A673 (cell line): ENCODE measurements around the gene POU2F3.

Experiments used
- EZH2 ChIP-seq: fragments of 200-600 bp; sonication (generic); IDR thresholded peaks from 2 replicates; pipeline ENCODE4 v1.6.1; 2017; ENCODE audit warnings: borderline replicate concordance, low read depth, mild to moderate bottlenecking, mixed read lengths, antibody characterized with exemption, low read length; ENCODE audit not compliant: poor library complexity, severe bottlenecking
- TF ChIP-seq, protein P1 (sequence below): fragments of 300-800, 200-600 bp; sonication (generic); conservative IDR thresholded peaks from 2 replicates; pipeline ENCODE4 v1.5.1; 2017; ENCODE audit warnings: low read depth, mild to moderate bottlenecking, antibody characterized with exemption, low read length, moderate library complexity, mixed read lengths

DNA sequence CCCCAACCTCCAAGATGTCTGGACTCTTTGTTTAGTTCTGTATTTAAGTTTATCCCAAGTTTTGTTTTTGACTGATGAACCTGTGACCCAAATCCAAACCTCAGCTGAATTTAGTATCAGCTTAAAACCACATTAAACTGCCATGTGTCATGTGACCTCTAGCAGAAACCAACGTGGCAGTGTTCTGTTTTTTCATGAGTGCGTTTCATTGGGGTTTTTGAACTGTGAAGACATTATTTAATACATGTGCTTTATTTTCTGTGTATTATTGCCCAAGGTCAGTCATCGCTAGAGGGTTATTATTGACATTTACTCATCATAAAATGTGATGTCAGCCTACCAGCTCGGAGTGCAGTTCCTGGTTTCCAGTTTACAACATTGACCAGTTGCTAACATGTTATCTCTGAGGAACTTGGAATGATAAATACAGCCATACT lies 86.9 kb downstream of the POU2F3 start:
- TF ChIP-seq, protein P1, sequence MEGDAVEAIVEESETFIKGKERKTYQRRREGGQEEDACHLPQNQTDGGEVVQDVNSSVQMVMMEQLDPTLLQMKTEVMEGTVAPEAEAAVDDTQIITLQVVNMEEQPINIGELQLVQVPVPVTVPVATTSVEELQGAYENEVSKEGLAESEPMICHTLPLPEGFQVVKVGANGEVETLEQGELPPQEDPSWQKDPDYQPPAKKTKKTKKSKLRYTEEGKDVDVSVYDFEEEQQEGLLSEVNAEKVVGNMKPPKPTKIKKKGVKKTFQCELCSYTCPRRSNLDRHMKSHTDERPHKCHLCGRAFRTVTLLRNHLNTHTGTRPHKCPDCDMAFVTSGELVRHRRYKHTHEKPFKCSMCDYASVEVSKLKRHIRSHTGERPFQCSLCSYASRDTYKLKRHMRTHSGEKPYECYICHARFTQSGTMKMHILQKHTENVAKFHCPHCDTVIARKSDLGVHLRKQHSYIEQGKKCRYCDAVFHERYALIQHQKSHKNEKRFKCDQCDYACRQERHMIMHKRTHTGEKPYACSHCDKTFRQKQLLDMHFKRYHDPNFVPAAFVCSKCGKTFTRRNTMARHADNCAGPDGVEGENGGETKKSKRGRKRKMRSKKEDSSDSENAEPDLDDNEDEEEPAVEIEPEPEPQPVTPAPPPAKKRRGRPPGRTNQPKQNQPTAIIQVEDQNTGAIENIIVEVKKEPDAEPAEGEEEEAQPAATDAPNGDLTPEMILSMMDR: no peak
- TF ChIP-seq EZH2: no peak
